ENCODE measurements around the gene RAB3IP.
A peak's percentile ranks its signal among the peaks of the same experiment; 100 is the strongest.

The RAB3IP gene, protein sequence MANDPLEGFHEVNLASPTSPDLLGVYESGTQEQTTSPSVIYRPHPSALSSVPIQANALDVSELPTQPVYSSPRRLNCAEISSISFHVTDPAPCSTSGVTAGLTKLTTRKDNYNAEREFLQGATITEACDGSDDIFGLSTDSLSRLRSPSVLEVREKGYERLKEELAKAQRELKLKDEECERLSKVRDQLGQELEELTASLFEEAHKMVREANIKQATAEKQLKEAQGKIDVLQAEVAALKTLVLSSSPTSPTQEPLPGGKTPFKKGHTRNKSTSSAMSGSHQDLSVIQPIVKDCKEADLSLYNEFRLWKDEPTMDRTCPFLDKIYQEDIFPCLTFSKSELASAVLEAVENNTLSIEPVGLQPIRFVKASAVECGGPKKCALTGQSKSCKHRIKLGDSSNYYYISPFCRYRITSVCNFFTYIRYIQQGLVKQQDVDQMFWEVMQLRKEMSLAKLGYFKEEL

GRCh38 chr12:69738351-69739286 lies at the start of gene RAB3IP:
TSS of gene RAB3IP (plus strand) at chr12:69738860. CDS start at chr12:69755409, 16,549 bp downstream.
- DNase-seq (ENCODE audit: low read depth), result peak; percentile 91

GRCh38 chr12:69689638-69690037 lies 49.0 kb upstream of the RAB3IP start:
- DNase-seq (ENCODE audit: low read depth), result no peak

DNA sequence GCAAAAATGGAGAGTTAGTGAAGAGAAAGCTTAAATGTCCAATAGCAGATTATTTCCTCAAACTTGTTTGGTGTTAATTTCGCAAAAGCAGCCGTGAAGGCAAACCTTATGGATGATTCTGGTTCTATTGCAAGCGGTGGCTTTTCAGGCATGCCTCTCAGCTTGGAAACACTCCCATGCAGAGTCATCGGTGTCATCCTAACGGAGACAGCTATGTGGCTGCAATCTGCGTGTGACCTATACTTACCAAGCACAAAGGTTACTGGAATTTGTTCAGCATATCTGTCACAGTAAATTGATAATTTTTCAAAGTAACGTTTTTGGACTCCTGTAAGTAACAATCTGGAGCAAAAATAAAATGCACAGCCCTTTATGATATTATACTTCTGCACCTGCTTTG lies 44.5 kb upstream of the RAB3IP start:
- no peak for DNase-seq (ENCODE audit: low read depth)

DNA sequence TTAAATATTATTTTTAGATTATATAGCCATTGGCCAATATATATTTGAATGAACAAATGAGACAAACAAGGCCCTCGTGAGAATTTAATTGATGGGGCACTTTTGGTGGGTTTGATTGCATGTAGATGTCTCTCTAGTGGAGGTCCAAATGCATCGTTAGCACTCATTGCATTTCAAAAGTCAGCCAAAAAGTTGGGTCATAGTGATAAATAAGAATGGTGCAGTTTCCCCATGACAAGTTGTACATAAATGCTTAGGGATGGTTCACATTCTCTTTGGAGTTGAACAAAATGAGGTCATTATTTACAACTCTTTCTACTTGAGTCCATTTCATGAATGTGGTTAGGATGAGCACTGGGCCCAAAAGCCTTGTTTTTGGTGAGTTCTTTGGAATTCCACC lies 40.6 kb upstream of the RAB3IP start:
- no peak for DNase-seq (ENCODE audit: low read depth)

GRCh38 chr12:69698769-69699540 lies 39.7 kb upstream of the RAB3IP start, which contains the start of gene BEST3:
TSS of gene BEST3 (minus strand) at chr12:69699303. CDS start at chr12:69697798, 1,505 bp downstream.
- no peak for DNase-seq (ENCODE audit: low read depth)

GRCh38 chr12:69701826-69702225 lies 36.8 kb upstream of the RAB3IP start:
- no peak for DNase-seq (ENCODE audit: low read depth)

DNA sequence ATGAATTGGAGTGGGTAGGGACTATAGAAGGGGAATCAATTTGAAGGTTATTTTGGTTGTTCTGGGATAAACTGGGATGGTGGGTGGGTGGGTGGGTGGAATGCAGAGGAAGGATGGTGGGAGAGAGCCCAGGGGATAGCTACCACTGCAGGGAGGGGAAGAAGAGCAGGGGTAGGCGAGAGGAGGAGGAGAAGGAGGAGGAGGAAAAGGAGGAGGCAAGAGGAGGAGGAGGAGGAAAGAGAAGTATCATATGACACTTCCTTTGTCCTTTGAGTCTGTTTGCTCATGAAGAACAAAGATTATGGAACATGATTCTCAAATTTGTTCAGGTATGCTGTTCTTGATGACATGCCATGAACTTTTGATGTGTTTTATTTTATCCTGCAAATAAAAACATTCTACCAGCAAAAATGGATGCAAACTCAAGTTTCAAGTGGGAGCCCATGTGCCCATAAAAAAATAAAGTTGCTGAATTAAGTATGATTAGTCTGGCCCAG lies 35.5 kb upstream of the RAB3IP start:
- DNase-seq (ENCODE audit: low read depth), result no peak

DNA sequence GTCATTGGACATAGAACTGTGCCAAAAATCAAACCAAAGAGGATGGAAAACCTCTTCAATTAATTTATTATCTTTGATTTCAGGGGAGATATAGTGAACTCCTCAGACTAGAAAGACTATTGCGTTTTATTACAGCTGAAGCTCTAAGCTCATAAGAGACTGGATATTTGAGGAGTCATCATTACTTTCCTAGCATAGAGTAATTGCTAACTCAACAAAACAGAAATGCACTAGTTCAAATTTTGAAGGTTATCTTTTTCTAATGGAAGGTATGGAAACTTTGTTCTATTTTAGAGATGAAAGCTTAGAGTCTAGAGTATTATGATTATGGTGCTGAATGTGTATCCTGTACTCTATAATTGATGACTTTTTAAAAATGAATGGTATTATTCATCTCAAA lies 34.3 kb upstream of the RAB3IP start:
- DNase-seq (ENCODE audit: low read depth), result no peak

- DNase-seq (ENCODE audit: low read depth), result no peak
Measured at GRCh38 chr12:69708649-69709048, 30.0 kb upstream of the RAB3IP start.

GRCh38 chr12:69712826-69713225 lies 25.8 kb upstream of the RAB3IP start:
- DNase-seq (ENCODE audit: low read depth), result no peak

- DNase-seq (ENCODE audit: low read depth), result no peak
Measured at GRCh38 chr12:69714542-69714941, 24.1 kb upstream of the RAB3IP start.

DNA sequence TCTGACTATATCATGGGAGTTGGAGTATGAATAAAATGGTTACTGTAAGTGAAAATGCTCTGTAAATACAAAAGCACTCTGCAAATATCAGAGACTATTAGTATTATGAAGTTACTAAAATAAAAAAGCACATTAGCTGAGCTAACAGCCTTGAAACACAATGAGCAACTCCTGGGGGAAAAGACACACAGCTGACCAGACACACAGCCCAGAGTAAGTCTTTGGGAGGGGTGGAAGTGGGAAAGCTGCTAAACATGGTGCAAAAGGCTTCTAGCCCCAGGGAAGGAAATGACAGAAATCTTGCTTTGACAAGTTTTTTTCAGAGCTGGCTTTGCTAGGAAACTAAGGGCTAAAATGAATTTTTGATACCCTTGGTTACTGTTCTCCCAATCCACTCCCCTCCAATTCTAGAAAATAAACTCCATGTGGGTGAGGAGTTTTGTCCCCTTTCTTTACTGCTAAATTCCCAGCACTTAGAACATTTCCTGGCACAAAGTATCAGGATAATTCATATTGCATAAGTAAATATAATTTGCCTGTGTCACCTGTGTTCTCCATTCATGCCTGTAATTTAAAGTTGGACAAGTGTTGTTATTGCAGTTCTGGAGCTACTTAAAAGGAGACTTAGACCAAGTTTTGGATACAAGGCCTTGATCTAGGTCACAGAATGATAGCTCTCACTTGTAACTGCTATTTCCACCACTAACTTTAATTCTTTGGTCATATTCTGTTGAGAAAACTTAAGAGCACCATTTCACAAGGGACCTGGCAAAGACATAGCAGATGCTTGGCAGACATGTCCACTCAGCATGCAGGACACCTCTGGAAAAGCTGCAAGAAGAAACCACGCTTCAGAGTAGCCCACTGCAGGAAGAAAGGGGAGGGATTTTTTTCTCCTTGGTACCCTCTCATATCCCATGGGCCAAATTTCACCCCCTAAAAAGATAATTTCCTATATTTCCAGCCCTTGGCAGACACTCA lies 19.0 kb upstream of the RAB3IP start:
- DNase-seq (ENCODE audit: low read depth), result no peak

DNA sequence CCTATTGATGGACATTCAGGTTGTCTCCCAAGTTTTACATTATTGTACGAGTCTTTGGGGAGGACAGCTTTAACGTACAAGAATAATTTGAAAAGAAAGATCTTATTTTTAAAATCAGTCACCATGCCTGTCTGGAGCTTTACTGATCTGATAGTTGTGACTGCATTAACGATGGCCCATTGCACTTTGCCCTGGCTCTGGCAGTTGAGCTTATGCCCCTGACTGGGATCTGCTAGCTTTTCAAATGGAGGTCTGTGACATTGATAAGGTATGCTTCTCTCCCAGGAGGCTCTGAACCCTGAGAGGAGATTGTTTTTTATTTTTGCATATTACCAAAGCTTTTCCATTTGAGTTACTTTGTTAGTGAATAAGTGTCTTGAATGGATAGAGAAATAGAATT lies 17.9 kb upstream of the RAB3IP start:
- no peak for DNase-seq (ENCODE audit: low read depth)

DNA sequence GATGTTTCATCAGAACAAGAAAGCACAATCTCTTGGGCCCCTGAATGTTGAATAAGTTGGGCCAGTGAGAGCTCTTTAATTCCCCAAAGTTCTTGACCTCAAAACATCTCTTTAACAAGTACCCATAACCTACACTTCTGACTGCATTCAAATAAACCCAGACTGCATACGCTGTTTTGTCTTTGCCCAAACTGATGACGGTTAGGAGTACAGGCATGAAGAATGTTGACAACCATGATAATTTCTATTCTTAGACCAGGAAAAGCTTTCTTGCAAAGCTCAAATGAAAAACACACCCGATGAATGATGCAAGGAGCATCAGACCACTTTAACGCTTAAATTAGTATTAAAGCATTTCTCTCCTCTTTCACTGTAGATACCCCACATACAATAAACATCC lies 11.7 kb upstream of the RAB3IP start:
- DNase-seq (ENCODE audit: low read depth), result no peak

DNA sequence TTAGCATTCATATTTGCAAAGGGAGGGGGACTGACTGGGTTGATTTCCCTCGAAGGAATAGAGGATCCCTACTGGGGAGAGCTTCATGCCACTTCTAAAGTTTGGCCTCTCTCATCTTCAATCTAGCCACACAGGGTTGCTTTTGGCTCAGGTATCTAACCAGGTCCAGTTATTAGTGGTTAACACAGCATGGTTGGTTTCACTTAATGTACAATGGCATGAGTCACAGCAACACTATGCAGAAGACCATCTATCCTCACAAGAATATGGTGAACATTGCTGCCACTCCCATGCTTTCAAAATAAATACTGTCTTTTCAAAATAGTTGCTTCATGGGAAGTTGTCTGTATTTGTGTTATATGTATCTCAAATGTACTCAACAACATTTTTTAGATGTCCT lies 6.6 kb upstream of the RAB3IP start:
- no peak for DNase-seq (ENCODE audit: low read depth)

DNA sequence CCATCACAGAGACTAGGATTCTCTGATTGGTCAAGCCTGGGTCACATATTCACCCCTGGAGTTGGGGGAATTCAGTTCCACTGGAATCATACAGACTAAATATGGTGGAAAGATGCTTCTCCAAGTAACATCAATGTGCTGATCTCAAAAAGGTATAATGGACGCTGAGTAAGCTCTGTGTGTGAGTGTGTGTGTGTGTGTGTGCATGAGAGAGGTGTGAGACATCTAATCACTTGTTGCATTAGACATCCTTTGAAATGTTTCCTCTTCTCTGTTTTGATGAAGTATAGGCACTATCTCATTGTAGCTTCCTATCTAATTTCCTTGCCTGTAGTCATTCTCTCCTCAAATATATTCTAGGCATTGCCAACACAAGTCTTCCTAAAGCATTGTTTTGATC lies 5.0 kb upstream of the RAB3IP start:
- no peak for DNase-seq (ENCODE audit: low read depth)

GRCh38 chr12:69739287-69740191 lies 879 bp downstream of the RAB3IP start:
- DNase-seq (ENCODE audit: low read depth), result peak; percentile 32

GRCh38 chr12:69744109-69744508 lies 5.4 kb downstream of the RAB3IP start:
- DNase-seq (ENCODE audit: low read depth), result no peak

DNA sequence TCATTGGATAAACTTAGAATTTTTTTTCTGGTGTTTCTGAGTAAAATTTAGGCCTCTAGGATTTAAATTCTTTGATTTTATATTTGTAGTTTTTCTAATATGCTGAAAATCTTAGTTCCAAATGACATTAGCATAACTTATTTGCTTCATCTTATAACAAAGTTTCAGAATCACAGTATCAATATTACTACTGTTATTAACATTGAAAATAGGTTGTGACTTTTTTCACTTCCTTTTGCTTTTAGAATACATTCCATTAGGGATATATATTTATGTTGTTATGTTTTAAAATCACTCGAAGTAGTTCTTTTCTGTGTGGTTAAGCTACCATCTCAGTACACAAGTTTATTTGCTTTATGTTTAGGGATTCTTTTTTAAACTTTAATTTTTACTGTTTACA lies 12.8 kb downstream of the RAB3IP start:
- DNase-seq (ENCODE audit: low read depth), result no peak

- DNase-seq (ENCODE audit: low read depth), result no peak
Measured at GRCh38 chr12:69755302-69755701, 16.6 kb downstream of the RAB3IP start.
